Measurements from ENCODE around the gene BCAS3. TPM values are rescaled to one million over a fixed set of nuclear protein-coding genes. Genes with fewer than 3 reads are reported as not detected.

BCAS3 gene
- total RNA-seq, 1 donor from 2014 or later: 14.5 TPM

DNA sequence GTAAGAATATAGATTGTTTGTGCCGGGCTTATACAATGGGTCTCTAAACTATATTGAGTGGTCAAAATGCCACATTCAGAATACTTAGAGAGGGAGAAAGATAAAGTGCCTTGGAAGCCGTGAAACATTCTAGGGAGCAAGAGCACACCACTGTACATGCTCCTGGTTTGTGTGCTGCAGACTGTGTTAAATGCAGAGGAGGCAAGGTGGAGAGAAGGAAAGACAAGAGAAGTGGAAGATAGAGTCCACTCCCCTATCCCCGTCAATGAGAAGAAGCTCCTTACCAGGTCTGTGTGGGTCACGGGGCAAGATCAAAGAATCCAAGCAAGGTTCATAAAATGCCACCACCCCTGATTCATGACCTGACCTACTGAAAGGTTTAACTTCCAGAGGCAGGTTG, 454.9 kb downstream of the BCAS3 start:
- H3K9me3 Mint-ChIP-seq (ENCODE audit: unreplicated experiment): no peaks in the 10 kb centered on the region

DNA sequence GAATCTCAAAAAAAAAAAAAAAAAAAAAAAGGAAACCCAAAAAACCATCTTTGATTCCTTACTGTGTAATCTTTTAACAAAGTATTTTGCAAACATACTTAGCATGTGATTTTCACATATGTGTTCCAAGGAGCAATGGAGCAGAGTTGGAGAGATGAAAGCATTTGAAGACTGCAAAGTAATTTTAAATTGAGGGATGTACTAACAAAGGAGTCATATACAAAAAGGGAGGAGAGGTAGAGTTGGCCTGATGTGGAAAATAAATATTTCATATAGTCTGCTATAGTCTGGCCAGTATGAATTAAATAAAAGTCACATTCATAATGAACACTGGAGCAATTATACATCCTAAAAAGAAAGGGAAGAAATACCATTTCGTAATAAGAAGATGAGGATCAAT, 456.2 kb downstream of the BCAS3 start:
- Histone ChIP-seq H2AFZ (ENCODE audit: low read depth, low read length) (no peak overlapping the region), H3K9me3 (ENCODE audit: insufficient read depth, low read depth, low read length) (no peaks in the 10 kb centered on the region), H3K4me2 (ENCODE audit: low read length) (no peak overlapping the region), H3K9ac (ENCODE audit: low read length) (no peak overlapping the region), H3K36me3 (ENCODE audit: insufficient read depth, low read length) (no peaks in the 10 kb centered on the region), H3K27ac (ENCODE audit: low read depth, low read length) (no peak overlapping the region), H3K4me1 (ENCODE audit: insufficient read depth, low read length) (no peaks in the 10 kb centered on the region), H4K20me1 (ENCODE audit: insufficient read depth, low read length) (no peaks in the 10 kb centered on the region), H3K79me2 (ENCODE audit: insufficient read depth, low read length) (no peaks in the 10 kb centered on the region), H3K27me3 (ENCODE audit: insufficient read depth, low read length) (no peaks in the 10 kb centered on the region), H3K4me3 (ENCODE audit: insufficient read depth, low read depth, low read length) (no peak overlapping the region)
- H3K36me3 Mint-ChIP-seq (ENCODE audit: low read depth, unreplicated experiment): no peaks in the 10 kb centered on the region
- FAIRE-seq (no peak), DNase-seq (ENCODE audit: low read depth) (no peak)
- no peak overlapping the region for H3K4me3 Mint-ChIP-seq (ENCODE audit: unreplicated experiment)
- H3K4me1 Mint-ChIP-seq (ENCODE audit: low read depth, unreplicated experiment): peaks cover 3% of the 10 kb centered on the region
- no peaks in the 10 kb centered on the region for H3K9me3 Mint-ChIP-seq (ENCODE audit: unreplicated experiment)
- TF ChIP-seq EZH2 (IDR thresholded peaks at IDR 0.05; ENCODE audit: insufficient read depth, low read length): no peak
- TF ChIP-seq, protein P1, sequence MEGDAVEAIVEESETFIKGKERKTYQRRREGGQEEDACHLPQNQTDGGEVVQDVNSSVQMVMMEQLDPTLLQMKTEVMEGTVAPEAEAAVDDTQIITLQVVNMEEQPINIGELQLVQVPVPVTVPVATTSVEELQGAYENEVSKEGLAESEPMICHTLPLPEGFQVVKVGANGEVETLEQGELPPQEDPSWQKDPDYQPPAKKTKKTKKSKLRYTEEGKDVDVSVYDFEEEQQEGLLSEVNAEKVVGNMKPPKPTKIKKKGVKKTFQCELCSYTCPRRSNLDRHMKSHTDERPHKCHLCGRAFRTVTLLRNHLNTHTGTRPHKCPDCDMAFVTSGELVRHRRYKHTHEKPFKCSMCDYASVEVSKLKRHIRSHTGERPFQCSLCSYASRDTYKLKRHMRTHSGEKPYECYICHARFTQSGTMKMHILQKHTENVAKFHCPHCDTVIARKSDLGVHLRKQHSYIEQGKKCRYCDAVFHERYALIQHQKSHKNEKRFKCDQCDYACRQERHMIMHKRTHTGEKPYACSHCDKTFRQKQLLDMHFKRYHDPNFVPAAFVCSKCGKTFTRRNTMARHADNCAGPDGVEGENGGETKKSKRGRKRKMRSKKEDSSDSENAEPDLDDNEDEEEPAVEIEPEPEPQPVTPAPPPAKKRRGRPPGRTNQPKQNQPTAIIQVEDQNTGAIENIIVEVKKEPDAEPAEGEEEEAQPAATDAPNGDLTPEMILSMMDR (IDR thresholded peaks at IDR 0.05; ENCODE audit: insufficient read depth, low read depth, low read length): no peak
- no peak overlapping the region for H3K27ac Mint-ChIP-seq (ENCODE audit: unreplicated experiment)
- peaks cover 4% of the 10 kb centered on the region for H3K27me3 Mint-ChIP-seq (ENCODE audit: low read depth, unreplicated experiment)

More for the DNA sequence above, 454.9 kb downstream of the BCAS3 start:
- Mint-ChIP-seq H3K27ac (ENCODE audit: unreplicated experiment) (no peak overlapping the region), H3K4me1 (ENCODE audit: low read depth, unreplicated experiment) (no peaks in the 10 kb centered on the region), H3K36me3 (ENCODE audit: low read depth, unreplicated experiment) (no peaks in the 10 kb centered on the region), H3K27me3 (ENCODE audit: low read depth, unreplicated experiment) (peaks cover 4% of the 10 kb centered on the region), H3K4me3 (ENCODE audit: unreplicated experiment) (no peak overlapping the region)
- Histone ChIP-seq H3K4me2 (ENCODE audit: low read length) (no peak overlapping the region), H4K20me1 (ENCODE audit: insufficient read depth, low read length) (no peaks in the 10 kb centered on the region), H3K9ac (ENCODE audit: low read length) (no peak overlapping the region), H3K4me1 (ENCODE audit: insufficient read depth, low read length) (no peaks in the 10 kb centered on the region), H3K4me3 (ENCODE audit: insufficient read depth, low read depth, low read length) (no peak overlapping the region), H3K36me3 (ENCODE audit: insufficient read depth, low read length) (no peaks in the 10 kb centered on the region), H3K27ac (ENCODE audit: low read depth, low read length) (no peak overlapping the region), H3K27me3 (ENCODE audit: insufficient read depth, low read length) (no peaks in the 10 kb centered on the region), H2AFZ (ENCODE audit: low read depth, low read length) (no peak overlapping the region), H3K9me3 (ENCODE audit: insufficient read depth, low read depth, low read length) (no peaks in the 10 kb centered on the region), H3K79me2 (ENCODE audit: insufficient read depth, low read length) (no peaks in the 10 kb centered on the region)
- no peak for FAIRE-seq
- no peak for TF ChIP-seq EZH2 (IDR thresholded peaks at IDR 0.05; ENCODE audit: insufficient read depth, low read length)
- TF ChIP-seq, protein P1 (IDR thresholded peaks at IDR 0.05; ENCODE audit: insufficient read depth, low read depth, low read length): no peak
- no peak for DNase-seq (ENCODE audit: low read depth)

DNA sequence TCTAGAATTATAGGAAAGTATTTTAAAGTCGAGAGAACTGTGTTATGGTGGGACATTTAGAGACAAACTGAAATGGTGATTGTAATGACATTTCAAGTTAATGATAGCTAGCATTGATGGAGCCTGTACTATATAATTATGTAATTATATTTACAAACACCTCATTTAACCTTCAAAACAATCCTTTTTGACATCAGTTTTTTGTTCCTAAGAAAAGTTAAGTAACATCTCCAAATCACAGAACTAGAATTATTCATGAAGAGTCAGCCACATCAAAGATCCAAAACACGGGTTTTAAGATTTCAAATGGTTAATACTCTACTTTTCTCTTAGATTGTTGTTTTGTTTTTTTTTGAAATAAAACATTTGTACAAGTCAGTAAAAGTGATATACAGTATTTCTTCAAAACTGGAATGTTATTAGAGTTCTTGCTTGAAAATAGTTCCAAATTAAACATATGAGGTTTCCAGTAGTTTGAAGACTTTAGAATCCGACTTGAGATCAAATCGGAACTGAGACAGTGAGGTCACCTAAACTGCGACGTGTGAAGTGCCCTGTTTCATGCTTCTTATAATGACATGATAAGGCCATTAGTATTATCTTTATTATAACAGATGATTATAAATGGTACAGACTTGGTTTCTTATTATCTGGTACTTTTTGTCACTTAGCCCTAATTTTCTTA, 457.0 kb downstream of the BCAS3 start:
- H3K9me3 Mint-ChIP-seq (ENCODE audit: unreplicated experiment): no peaks in the 10 kb centered on the region
- H3K27me3 ChIP-seq (ENCODE audit: insufficient read depth, low read length): no peaks in the 10 kb centered on the region
- H3K4me3 Mint-ChIP-seq (ENCODE audit: unreplicated experiment): no peak overlapping the region
- FAIRE-seq (no peak), DNase-seq (ENCODE audit: low read depth) (no peak)
- H3K36me3 Mint-ChIP-seq (ENCODE audit: low read depth, unreplicated experiment): no peaks in the 10 kb centered on the region
- H3K27me3 Mint-ChIP-seq (ENCODE audit: low read depth, unreplicated experiment): peaks cover 4% of the 10 kb centered on the region
- no peak overlapping the region for H3K27ac ChIP-seq (ENCODE audit: low read depth, low read length)
- H3K9me3 ChIP-seq (ENCODE audit: insufficient read depth, low read depth, low read length): no peaks in the 10 kb centered on the region
- H3K36me3 ChIP-seq (ENCODE audit: insufficient read depth, low read length): no peaks in the 10 kb centered on the region
- no peak overlapping the region for H2AFZ ChIP-seq (ENCODE audit: low read depth, low read length)
- no peaks in the 10 kb centered on the region for H3K79me2 ChIP-seq (ENCODE audit: insufficient read depth, low read length)
- no peak overlapping the region for H3K4me3 ChIP-seq (ENCODE audit: insufficient read depth, low read depth, low read length)
- no peak for TF ChIP-seq EZH2 (IDR thresholded peaks at IDR 0.05; ENCODE audit: insufficient read depth, low read length)
- H3K27ac Mint-ChIP-seq (ENCODE audit: unreplicated experiment): no peak overlapping the region
- H3K4me2 ChIP-seq (ENCODE audit: low read length): no peak overlapping the region
- H3K9ac ChIP-seq (ENCODE audit: low read length): no peak overlapping the region
- H3K4me1 Mint-ChIP-seq (ENCODE audit: low read depth, unreplicated experiment): peaks cover 10% of the 10 kb centered on the region
- H4K20me1 ChIP-seq (ENCODE audit: insufficient read depth, low read length): no peaks in the 10 kb centered on the region
- H3K4me1 ChIP-seq (ENCODE audit: insufficient read depth, low read length): peaks cover 7% of the 10 kb centered on the region
